SKM-1 (cell line): ENCODE measurements around the gene SGCD.
"Not testable (repeated sequence)": the region's sequence is repeated elsewhere in the genome, so short reads cannot be mapped to it uniquely, and the experiment has no call there.

Experiments used
- DNase-seq: peaks from one replicate; lab custom pipeline; 2025; ENCODE audit not compliant: unreplicated experiment; lab: John Stamatoyannopoulos, UW

SGCD gene

GRCh38 chr5:156552855-156553358, 225.9 kb downstream of the SGCD start:
- no peak for DNase-seq

GRCh38 chr5:156556666-156557406, 229.9 kb downstream of the SGCD start:
- no peak for DNase-seq

GRCh38 chr5:156560002-156560401, 233.0 kb downstream of the SGCD start:
- no peak for DNase-seq

GRCh38 chr5:156561651-156562050, 234.7 kb downstream of the SGCD start:
- no peak for DNase-seq

GRCh38 chr5:156570615-156571014, 243.7 kb downstream of the SGCD start:
- DNase-seq: no peak

GRCh38 chr5:156581725-156582124, 254.8 kb downstream of the SGCD start:
- no peak for DNase-seq

- no peak for DNase-seq
Measured at GRCh38 chr5:156582193-156582598, 255.2 kb downstream of the SGCD start.

- DNase-seq: no peak
Measured at GRCh38 chr5:156584871-156585270, 257.9 kb downstream of the SGCD start.

GRCh38 chr5:156585999-156586398, 259.0 kb downstream of the SGCD start:
- DNase-seq: no peak

- DNase-seq: no peak
Measured at GRCh38 chr5:156587012-156587411, 260.0 kb downstream of the SGCD start.

- DNase-seq: no peak
Measured at GRCh38 chr5:156588306-156588705, 261.3 kb downstream of the SGCD start.

- DNase-seq: no peak
Measured at GRCh38 chr5:156589104-156589945, 262.4 kb downstream of the SGCD start.

GRCh38 chr5:156589946-156590216, 262.9 kb downstream of the SGCD start:
- no peak for DNase-seq

GRCh38 chr5:156590978-156591377, 264.0 kb downstream of the SGCD start:
- no peak for DNase-seq

GRCh38 chr5:156591631-156592030, 264.7 kb downstream of the SGCD start:
- DNase-seq: no peak

GRCh38 chr5:156593546-156593945, 266.6 kb downstream of the SGCD start:
- DNase-seq: no peak

- DNase-seq: no peak
Measured at GRCh38 chr5:156594406-156594805, 267.4 kb downstream of the SGCD start.

- no peak for DNase-seq
Measured at GRCh38 chr5:156595132-156595787, 268.3 kb downstream of the SGCD start.

- DNase-seq: no peak
Measured at GRCh38 chr5:156597276-156597675, 270.3 kb downstream of the SGCD start.

- DNase-seq: no peak
Measured at GRCh38 chr5:156598964-156599363, 272.0 kb downstream of the SGCD start.

GRCh38 chr5:156610582-156610981, 283.6 kb downstream of the SGCD start:
- not testable (repeated sequence) for DNase-seq

GRCh38 chr5:156615901-156616300, 288.9 kb downstream of the SGCD start:
- no peak for DNase-seq
